ENCODE results near the gene LYRM4.

LYRM4 gene

GRCh38 chr6:5247201-5247600, 13.5 kb downstream of the LYRM4 start:
- H3K4me2 ChIP-seq (ENCODE audit: low read length), result no peak overlapping the region
- H2AFZ ChIP-seq (ENCODE audit: low read depth, low read length), result no peak overlapping the region
- no peak for TF ChIP-seq CTCF (IDR thresholded peaks at IDR 0.05; ENCODE audit: low read depth, low read length)
- no peak for TF ChIP-seq EZH2phosphoT487 (IDR thresholded peaks at IDR 0.05; ENCODE audit: low read depth)
- H3K4me1 ChIP-seq (ENCODE audit: low read length), result 0 out of 2 replicates have a peak, but pooled peaks cover 3% of the 10 kb centered on the region
- H3K9ac ChIP-seq (ENCODE audit: low read length), result no peak overlapping the region
- no peak overlapping the region for H3K4me3 ChIP-seq (ENCODE audit: low read length)
- H3K79me2 ChIP-seq (ENCODE audit: low read length), result peaks cover 69% of the 10 kb centered on the region
- no peaks in the 10 kb centered on the region for H4K20me1 ChIP-seq (ENCODE audit: insufficient read depth, low read length)
- no peaks in the 10 kb centered on the region for H3K9me3 ChIP-seq (ENCODE audit: insufficient read depth, low read length)
- H3K36me3 ChIP-seq (replicated peaks; ENCODE audit: low read depth, low read length), result peaks cover 13% of the 10 kb centered on the region
- H3K27ac ChIP-seq (ENCODE audit: low read length), result no peak overlapping the region
- H3K27me3 ChIP-seq (ENCODE audit: low read depth, low read length), result no peaks in the 10 kb centered on the region

GRCh38 chr6:5246141-5247097, 14.3 kb downstream of the LYRM4 start:
- Histone ChIP-seq H3K4me2 (ENCODE audit: low read length) (no peak overlapping the region), H3K36me3 (replicated peaks; ENCODE audit: low read depth, low read length) (peaks cover 5% of the 10 kb centered on the region), H3K27ac (ENCODE audit: low read length) (no peak overlapping the region), H2AFZ (ENCODE audit: low read depth, low read length) (no peak overlapping the region), H3K79me2 (ENCODE audit: low read length) (peaks cover 62% of the 10 kb centered on the region), H3K27me3 (ENCODE audit: low read depth, low read length) (no peaks in the 10 kb centered on the region), H3K4me1 (ENCODE audit: low read length) (0 out of 2 replicates have a peak, but pooled peaks cover 3% of the 10 kb centered on the region), H3K4me3 (ENCODE audit: low read length) (no peak overlapping the region), H4K20me1 (ENCODE audit: insufficient read depth, low read length) (no peaks in the 10 kb centered on the region), H3K9me3 (ENCODE audit: insufficient read depth, low read length) (no peaks in the 10 kb centered on the region), H3K9ac (ENCODE audit: low read length) (no peak overlapping the region)
- TF ChIP-seq CTCF (IDR thresholded peaks at IDR 0.05; ENCODE audit: low read depth, low read length) (no peak), EZH2phosphoT487 (IDR thresholded peaks at IDR 0.05; ENCODE audit: low read depth) (no peak)

- Histone ChIP-seq H3K27ac (ENCODE audit: low read length) (no peak overlapping the region), H3K9me3 (ENCODE audit: insufficient read depth, low read length) (no peaks in the 10 kb centered on the region), H2AFZ (ENCODE audit: low read depth, low read length) (no peak overlapping the region), H3K27me3 (ENCODE audit: low read depth, low read length) (no peaks in the 10 kb centered on the region), H3K36me3 (replicated peaks; ENCODE audit: low read depth, low read length) (no peaks in the 10 kb centered on the region), H4K20me1 (ENCODE audit: insufficient read depth, low read length) (no peaks in the 10 kb centered on the region), H3K79me2 (ENCODE audit: low read length) (peaks cover 31% of the 10 kb centered on the region), H3K4me1 (ENCODE audit: low read length) (no peaks in the 10 kb centered on the region), H3K4me2 (ENCODE audit: low read length) (no peak overlapping the region), H3K4me3 (ENCODE audit: low read length) (no peak overlapping the region), H3K9ac (ENCODE audit: low read length) (no peak overlapping the region)
- TF ChIP-seq CTCF (IDR thresholded peaks at IDR 0.05; ENCODE audit: low read depth, low read length), result no peak
- TF ChIP-seq EZH2phosphoT487 (IDR thresholded peaks at IDR 0.05; ENCODE audit: low read depth), result no peak
Observed at GRCh38 chr6:5243069-5243468, 17.7 kb downstream of the LYRM4 start.

- Histone ChIP-seq H3K27me3 (ENCODE audit: low read depth, low read length) (no peaks in the 10 kb centered on the region), H3K79me2 (ENCODE audit: low read length) (peaks cover 17% of the 10 kb centered on the region), H3K36me3 (replicated peaks; ENCODE audit: low read depth, low read length) (no peaks in the 10 kb centered on the region), H3K9ac (ENCODE audit: low read length) (no peak overlapping the region), H4K20me1 (ENCODE audit: insufficient read depth, low read length) (no peaks in the 10 kb centered on the region), H3K4me3 (ENCODE audit: low read length) (no peak overlapping the region), H2AFZ (ENCODE audit: low read depth, low read length) (no peak overlapping the region), H3K27ac (ENCODE audit: low read length) (no peak overlapping the region), H3K4me2 (ENCODE audit: low read length) (no peak overlapping the region), H3K4me1 (ENCODE audit: low read length) (no peaks in the 10 kb centered on the region), H3K9me3 (ENCODE audit: insufficient read depth, low read length) (no peaks in the 10 kb centered on the region)
- no peak for TF ChIP-seq EZH2phosphoT487 (IDR thresholded peaks at IDR 0.05; ENCODE audit: low read depth)
- TF ChIP-seq CTCF (IDR thresholded peaks at IDR 0.05; ENCODE audit: low read depth, low read length), result no peak
Observed at GRCh38 chr6:5241252-5241651, 19.5 kb downstream of the LYRM4 start.
